Activated naive CD4-positive, alpha-beta T cell treated with anti-CD3 and anti-CD28 coated beads, Interleukin-2, amount 10 ng/mL, durations not matched to agents 7 days and 5 days (primary cell): Measurements from ENCODE around the gene ATP5F1A.
"Not testable (repeated sequence)": the region's sequence is repeated elsewhere in the genome, so short reads cannot be mapped to it uniquely, and the experiment has no call there.

Experiments
- CTCF ChIA-PET: fragments of 350-600 bp; sonication (Branson Sonifier 250); formaldehyde crosslinking; loops from one replicate; lab custom pipeline; 2021; ENCODE audit warnings: antibody characterized with exemption; lab: Charles Lee
- DNase-seq: peaks from one replicate; pipeline ENCODE4 v3.0.0-alpha.2; 2020
- H3K27ac Mint-ChIP-seq: one replicate; pipeline ENCODE4 v1.8.0; 2021; ENCODE audit warnings: mild to moderate bottlenecking, moderate library complexity, mixed read lengths
- H3K27me3 Mint-ChIP-seq: one replicate; pipeline ENCODE4 v1.8.0; 2021; ENCODE audit warnings: mild to moderate bottlenecking, mixed read lengths
- H3K36me3 Mint-ChIP-seq: one replicate; pipeline ENCODE4 v1.8.0; 2021; ENCODE audit warnings: mixed read lengths
- H3K4me1 Mint-ChIP-seq: one replicate; pipeline ENCODE4 v1.8.0; 2021; ENCODE audit warnings: mixed read lengths
- H3K4me3 Mint-ChIP-seq: one replicate; pipeline ENCODE4 v1.8.0; 2021; ENCODE audit warnings: mild to moderate bottlenecking, moderate library complexity, mixed read lengths
- H3K9me3 Mint-ChIP-seq: one replicate; pipeline ENCODE4 v1.8.0; 2021; ENCODE audit warnings: mixed read lengths

ATP5F1A gene

DNA sequence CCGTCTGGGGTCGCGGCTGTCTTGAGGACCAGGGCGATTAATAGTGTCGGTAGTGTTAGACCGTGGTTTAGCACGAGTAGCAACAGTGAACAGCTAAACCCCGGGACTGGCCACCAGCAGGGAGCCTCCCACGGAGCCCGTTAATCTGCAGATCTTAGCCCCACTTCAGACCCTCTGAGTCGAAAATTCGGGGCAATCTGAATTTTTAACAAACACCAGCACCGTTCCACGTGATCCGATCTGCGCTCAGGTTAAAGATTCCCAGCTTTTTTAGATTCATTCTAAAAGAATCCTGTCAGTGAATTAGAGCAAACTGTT, 479 bp upstream of the ATP5F1A start:
- no peak for DNase-seq
- peak overlapping the region; percentile 99 for H3K4me3 Mint-ChIP-seq
- peak overlapping the region; percentile 99 for H3K27ac Mint-ChIP-seq
- no peaks in the 10 kb centered on the region for H3K9me3 Mint-ChIP-seq
- H3K36me3 Mint-ChIP-seq: peaks cover 23% of the 10 kb centered on the region
- no peaks in the 10 kb centered on the region for H3K27me3 Mint-ChIP-seq
- peaks cover 38% of the 10 kb centered on the region for H3K4me1 Mint-ChIP-seq
- CTCF ChIA-PET: interaction anchor here (1.7 kb wide), 1 partner anchor 25 kb away, joined by 9 read pairs; no protein-coding TSS in a partner anchor

DNA sequence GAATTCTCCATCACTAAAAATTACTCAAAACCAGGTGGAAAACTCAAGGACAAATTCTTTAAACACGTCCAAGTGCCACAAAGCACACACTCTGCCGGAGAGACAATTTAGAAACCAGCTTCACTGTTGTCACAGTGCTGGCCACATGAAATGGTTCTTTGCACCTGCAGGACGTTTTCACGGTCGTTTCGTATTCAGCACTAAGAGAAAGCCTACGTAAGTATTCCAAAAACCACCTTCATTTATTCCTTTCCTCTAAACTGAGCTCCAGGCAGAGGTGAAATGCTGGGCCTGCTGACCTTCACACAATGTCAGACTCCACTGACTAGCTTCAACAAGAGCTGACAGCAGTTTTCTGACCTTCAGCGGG, 680 bp downstream of the ATP5F1A start:
- H3K9me3 Mint-ChIP-seq: no peaks in the 10 kb centered on the region
- DNase-seq: peak; percentile 44
- peak overlapping the region; percentile 99 for H3K4me3 Mint-ChIP-seq
- H3K36me3 Mint-ChIP-seq: peaks cover 29% of the 10 kb centered on the region
- H3K27ac Mint-ChIP-seq: peak overlapping the region; percentile 99
- no peaks in the 10 kb centered on the region for H3K27me3 Mint-ChIP-seq
- H3K4me1 Mint-ChIP-seq: peaks cover 34% of the 10 kb centered on the region
- CTCF ChIA-PET: interaction anchor here (1.0 to 1.7 kb wide), 3 partner anchors 24 to 561 kb away, joined by 3 to 9 read pairs (median 4); a partner anchor contains a TSS

DNA sequence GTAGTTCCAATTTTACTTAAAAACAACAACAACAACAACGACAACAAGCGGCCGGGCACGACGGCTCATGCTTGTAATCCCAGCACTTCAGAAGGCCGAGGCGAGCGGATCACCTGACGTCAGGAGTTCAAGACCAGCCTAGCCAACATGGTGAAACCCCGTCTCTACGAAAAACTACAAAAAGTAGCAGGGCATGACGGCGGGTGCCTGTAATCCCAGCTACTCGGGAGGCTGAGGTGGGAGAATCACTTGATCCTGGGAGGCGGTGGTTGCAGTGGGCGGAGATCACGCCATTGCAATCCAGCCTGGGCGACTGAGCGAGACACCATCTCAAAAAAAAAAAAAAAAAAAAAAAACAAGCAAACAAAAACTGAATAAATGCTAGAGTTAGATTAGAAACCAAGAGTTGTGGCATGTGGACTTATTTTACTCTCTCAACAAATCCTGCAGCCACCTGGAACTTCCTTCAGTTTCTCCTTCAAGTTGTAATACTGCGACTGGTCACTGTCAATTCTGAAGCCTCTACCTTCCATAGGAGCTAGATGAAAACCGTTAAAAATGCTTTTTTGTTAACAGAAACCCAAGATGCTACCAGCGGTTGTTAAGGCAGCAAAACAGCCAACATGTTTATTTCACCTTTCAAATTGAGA, 1.3 kb downstream of the ATP5F1A start:
- DNase-seq: no peak
- H3K4me3 Mint-ChIP-seq: peak overlapping the region; percentile 99
- no peaks in the 10 kb centered on the region for H3K9me3 Mint-ChIP-seq
- H3K4me1 Mint-ChIP-seq: peaks cover 35% of the 10 kb centered on the region
- CTCF ChIA-PET: interaction anchor here (1.0 to 1.7 kb wide), 3 partner anchors 23 to 561 kb away, joined by 3 to 9 read pairs (median 4); a partner anchor contains a TSS
- peaks cover 33% of the 10 kb centered on the region for H3K36me3 Mint-ChIP-seq
- H3K27me3 Mint-ChIP-seq: no peaks in the 10 kb centered on the region
- peak overlapping the region; percentile 99 for H3K27ac Mint-ChIP-seq

DNA sequence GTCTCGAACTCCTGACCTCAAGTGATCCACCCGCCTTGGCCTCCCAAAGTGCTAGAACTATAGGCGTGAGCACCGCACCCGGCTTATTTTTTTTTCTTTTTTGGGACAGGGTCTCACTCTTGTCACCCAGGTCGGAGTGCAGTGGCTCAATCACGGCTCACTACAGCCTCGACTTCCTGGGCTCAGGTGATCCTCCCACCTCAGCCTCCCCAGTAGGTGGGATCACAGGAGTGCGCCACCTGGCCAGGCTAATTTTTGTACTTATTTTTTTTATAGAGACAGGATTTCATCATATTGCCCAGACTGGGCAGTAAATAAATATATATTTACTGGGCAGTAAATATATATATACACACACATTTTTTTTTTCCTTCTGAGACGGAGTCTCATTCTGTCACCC, 2.6 kb downstream of the ATP5F1A start:
- peaks cover 44% of the 10 kb centered on the region for H3K4me1 Mint-ChIP-seq
- no peaks in the 10 kb centered on the region for H3K9me3 Mint-ChIP-seq
- CTCF ChIA-PET: interaction anchor here (1.7 kb wide), 1 partner anchor 22 kb away, joined by 4 read pairs; no protein-coding TSS in a partner anchor
- H3K4me3 Mint-ChIP-seq: no peak overlapping the region
- no peak for DNase-seq
- H3K27ac Mint-ChIP-seq: no peak overlapping the region
- H3K27me3 Mint-ChIP-seq: no peaks in the 10 kb centered on the region
- peaks cover 46% of the 10 kb centered on the region for H3K36me3 Mint-ChIP-seq

DNA sequence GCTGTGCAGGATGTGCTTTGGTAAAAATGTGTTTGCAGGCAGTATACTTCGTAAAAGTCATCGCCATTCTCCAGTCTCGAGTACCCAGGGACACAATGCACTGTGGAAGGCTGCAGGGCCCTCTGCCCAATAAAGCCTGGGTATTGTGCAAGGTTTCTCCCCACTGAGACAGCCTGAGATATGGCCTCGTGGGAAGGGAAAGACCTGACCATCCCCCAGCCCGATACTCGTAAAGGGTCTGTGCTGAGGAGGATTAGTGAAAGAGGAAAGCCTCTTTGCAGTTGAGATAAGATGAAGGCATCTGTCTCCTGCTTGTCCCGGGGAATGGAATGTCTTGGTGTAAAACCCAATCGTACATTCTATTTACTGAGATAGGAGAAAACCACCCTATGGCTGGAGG, 9.6 kb downstream of the ATP5F1A start:
- H3K27me3 Mint-ChIP-seq, DNase-seq, CTCF ChIA-PET, H3K27ac Mint-ChIP-seq, H3K9me3 Mint-ChIP-seq, H3K4me3 Mint-ChIP-seq: not testable (repeated sequence)
- peaks cover 15% of the 10 kb centered on the region for H3K4me1 Mint-ChIP-seq
- peaks cover 78% of the 10 kb centered on the region for H3K36me3 Mint-ChIP-seq

DNA sequence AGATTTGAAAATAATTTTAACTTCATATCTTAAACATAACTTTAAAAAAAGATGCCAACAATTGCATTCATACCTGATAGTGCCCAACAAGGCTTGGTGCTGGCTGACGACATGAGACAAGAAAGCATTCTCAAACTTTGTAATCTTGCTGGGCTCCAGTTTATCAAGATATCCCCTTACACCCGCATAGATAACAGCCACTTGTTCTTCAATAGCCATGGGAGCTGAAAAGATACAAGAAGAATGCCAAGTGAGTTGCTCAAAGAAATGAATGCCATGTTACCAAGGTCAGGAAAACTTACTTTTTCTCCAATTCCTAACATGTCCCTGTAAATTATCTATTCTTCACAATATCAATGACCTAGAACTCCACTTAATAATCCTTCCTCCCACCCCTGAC, 13.7 kb downstream of the ATP5F1A start:
- Mint-ChIP-seq H3K36me3 (peaks cover 68% of the 10 kb centered on the region), H3K4me3 (no peak overlapping the region), H3K4me1 (no peaks in the 10 kb centered on the region), H3K27me3 (no peaks in the 10 kb centered on the region), H3K27ac (no peak overlapping the region), H3K9me3 (no peaks in the 10 kb centered on the region)
- CTCF ChIA-PET: no interaction called here
- DNase-seq: no peak

DNA sequence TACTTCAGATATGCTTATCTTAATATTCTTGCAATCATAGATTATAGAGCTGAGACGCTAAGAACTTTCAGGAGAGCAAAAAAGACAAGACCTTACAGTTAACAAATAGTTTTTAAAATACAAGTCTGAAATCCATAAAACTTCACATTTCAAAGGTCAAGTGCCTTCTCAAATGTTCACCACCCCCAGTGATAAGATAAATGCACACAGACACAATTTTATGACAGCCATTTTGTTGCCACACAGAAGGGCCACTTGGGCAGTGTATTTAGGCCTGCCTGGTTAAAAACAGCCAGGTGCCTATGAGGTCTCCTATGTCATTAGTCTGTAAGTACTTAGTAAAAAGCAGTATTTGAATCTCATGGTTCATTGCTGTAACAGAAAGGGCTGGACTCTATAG, 17.9 kb downstream of the ATP5F1A start:
- H3K27ac Mint-ChIP-seq: no peak overlapping the region
- DNase-seq: no peak
- H3K4me3 Mint-ChIP-seq: no peak overlapping the region
- CTCF ChIA-PET: no interaction called here
- H3K27me3 Mint-ChIP-seq: no peaks in the 10 kb centered on the region
- H3K36me3 Mint-ChIP-seq: peaks cover 46% of the 10 kb centered on the region
- no peaks in the 10 kb centered on the region for H3K4me1 Mint-ChIP-seq
- H3K9me3 Mint-ChIP-seq: no peaks in the 10 kb centered on the region

DNA sequence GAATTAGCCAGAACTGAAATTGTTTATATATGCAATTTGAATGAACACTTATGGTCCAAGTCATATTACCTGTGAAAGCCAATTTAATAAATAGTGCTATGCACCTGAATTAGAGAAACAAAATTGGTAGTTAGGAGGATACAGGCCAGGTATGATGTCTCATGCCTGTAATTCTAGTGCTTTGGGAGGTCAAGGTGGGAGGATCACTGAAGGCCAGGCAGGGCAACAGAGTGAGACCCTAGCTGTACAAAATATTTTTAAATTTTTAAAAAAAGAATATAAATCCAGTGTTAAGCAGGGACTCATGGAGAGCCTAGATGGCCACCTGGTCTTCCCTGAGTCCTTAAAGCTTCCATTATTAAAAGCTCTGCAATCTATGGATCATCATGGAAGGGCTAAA, 18.8 kb downstream of the ATP5F1A start:
- CTCF ChIA-PET: no interaction called here
- DNase-seq: no peak
- H3K4me3 Mint-ChIP-seq: no peak overlapping the region
- H3K9me3 Mint-ChIP-seq: no peaks in the 10 kb centered on the region
- no peaks in the 10 kb centered on the region for H3K4me1 Mint-ChIP-seq
- no peak overlapping the region for H3K27ac Mint-ChIP-seq
- H3K36me3 Mint-ChIP-seq: peaks cover 42% of the 10 kb centered on the region
- H3K27me3 Mint-ChIP-seq: no peaks in the 10 kb centered on the region

DNA sequence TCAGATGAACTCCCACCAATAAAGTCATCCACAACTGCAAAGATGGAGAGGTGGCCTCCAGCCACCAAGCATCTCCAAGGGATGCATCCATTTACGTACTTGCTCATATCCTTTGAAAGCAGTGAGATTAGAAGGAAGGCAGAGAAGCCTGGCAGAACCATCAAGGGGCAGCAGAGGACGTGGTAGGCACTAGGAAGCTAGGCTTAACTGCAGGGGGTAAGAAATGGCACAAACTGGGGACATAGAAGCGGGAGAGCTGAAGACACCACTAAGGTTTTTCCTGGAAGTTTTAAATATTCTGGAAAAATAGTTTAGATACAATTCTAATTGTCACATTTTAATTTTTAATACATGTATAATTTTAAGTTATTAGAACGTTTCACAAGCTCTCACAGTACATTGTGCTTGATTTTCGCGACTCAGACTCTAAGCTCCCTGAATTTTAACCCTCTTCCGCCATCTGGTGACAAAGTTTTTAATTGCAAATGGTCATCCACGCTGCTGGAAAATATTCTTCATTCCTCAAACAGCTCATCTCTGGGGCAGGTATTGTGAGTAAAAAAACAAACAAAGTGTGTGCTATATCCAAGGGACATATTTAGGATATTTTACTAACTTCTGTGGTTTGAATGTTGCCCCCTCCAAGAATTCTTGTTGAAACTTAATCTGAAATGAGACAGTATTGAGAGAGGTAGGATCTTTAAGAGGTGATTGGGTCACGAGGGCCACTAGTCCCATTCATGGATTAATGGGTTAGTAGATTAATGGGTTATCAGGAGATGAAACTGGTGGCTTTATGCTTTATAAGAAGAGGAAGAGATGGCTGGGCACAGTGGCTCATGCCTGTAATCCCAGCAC, 24.4 kb downstream of the ATP5F1A start:
- CTCF ChIA-PET: interaction anchor here (0.6 to 4.1 kb wide), 46 partner anchors 9 to 585 kb away, joined by 3 to 47 read pairs (median 5); partner anchors contain the start of genes ATP5F1A and SLC14A1
- Mint-ChIP-seq H3K27ac (no peak overlapping the region), H3K27me3 (peaks cover 12% of the 10 kb centered on the region), H3K4me1 (peaks cover 26% of the 10 kb centered on the region), H3K4me3 (no peak overlapping the region), H3K9me3 (no peaks in the 10 kb centered on the region), H3K36me3 (peaks cover 6% of the 10 kb centered on the region)
- peak; percentile 64 for DNase-seq

DNA sequence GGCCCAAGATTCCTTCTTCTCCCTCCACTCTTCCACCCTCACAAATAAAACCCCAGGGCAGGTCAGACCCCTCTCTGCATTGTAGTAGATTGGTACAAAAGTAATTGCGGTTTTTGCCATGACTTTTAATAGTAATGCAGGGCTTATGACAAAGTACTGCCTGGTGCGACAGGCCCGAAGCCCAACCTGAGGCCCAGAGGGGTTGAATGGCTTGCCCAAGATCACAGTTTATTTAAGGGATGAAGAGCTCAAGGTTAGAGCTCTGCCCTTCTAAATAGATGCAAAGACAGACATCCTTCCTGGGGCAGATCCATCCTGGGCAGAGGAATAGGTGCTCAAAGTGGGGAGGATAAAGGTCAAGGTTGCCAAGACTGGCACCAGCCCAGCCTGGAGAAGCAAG, 25.1 kb downstream of the ATP5F1A start:
- Mint-ChIP-seq H3K4me3 (peak overlapping the region; percentile 80), H3K27ac (no peak overlapping the region), H3K9me3 (no peaks in the 10 kb centered on the region), H3K27me3 (peaks cover 12% of the 10 kb centered on the region), H3K4me1 (peaks cover 26% of the 10 kb centered on the region), H3K36me3 (peaks cover 5% of the 10 kb centered on the region)
- CTCF ChIA-PET: interaction anchor here (0.9 to 4.1 kb wide), 33 partner anchors 12 to 585 kb away, joined by 3 to 47 read pairs (median 5); partner anchors contain the start of genes ATP5F1A and SLC14A1
- no peak for DNase-seq

DNA sequence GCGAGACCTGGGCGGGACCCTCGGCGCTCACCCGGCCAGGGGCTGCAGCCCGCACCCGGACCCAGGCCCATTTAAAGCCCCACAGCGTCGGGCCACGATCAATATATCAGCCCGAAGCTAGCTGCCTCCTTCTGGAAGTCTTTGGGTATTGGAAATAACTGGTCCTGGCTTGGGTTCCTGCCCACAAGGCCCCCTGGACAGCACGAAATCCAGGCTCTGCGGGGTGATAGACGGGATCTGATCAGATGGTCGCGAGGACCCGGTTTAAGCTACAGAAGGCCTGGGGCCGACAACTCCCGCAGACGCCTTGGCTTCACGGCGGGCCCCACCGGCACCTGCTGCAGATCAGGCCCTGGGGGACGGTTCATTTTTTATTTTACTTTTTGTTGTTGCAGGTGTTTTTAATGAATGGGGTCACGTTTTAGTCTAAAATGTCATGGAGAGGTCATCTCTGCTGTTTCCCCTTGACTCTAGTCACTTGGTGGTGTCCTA, 25.7 kb downstream of the ATP5F1A start:
- Mint-ChIP-seq H3K27ac (peak overlapping the region; percentile 35), H3K36me3 (peaks cover 2% of the 10 kb centered on the region), H3K4me3 (peak overlapping the region; percentile 80), H3K27me3 (peaks cover 12% of the 10 kb centered on the region), H3K9me3 (no peaks in the 10 kb centered on the region), H3K4me1 (peaks cover 27% of the 10 kb centered on the region)
- CTCF ChIA-PET: interaction anchor here (1.0 to 4.1 kb wide), 19 partner anchors 17 to 586 kb away, joined by 3 to 47 read pairs (median 9); partner anchors contain the start of genes ATP5F1A and SLC14A1
- no peak for DNase-seq

DNA sequence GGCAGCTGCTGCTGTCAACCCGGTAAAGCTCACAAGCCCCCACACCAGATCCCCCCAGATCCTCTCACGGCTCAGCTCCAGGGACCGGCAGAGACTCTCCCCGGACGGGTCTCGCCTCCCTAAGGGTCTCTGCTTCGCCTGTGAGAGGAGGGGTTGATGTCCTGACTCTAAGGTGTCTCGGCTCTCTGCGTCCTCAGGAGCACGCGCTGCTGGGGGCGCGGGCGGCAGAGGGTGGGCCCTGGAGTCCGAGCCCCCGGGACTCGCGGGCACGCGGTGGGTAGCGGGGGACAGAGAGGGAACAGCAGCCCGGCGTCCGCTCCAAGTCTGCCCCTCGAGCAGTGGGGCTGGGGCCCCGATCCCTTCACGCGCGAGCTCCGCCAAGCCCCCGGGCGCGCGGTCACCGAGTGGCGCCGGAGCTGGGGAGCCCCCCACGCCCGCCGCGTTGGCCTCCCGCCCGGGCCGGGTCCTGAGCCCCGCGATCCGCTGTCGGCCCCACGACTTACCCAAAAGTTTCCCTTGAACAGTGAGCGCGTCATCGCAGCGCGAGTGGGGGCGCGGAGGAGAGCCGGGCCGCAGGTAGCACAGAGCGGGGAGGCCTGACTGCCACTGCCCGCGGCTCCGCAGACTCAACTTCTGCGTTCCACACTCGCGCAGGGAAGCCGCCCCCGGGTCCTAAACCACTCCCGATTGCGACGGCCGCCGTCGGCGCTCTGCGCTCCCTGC, 26.3 kb downstream of the ATP5F1A start, which contains the start of gene PSTPIP2:
Gene PSTPIP2 (minus strand): TSS at position 608 of the 723 bp plus-strand sequence. CDS start 72 bp downstream, at position 536.
- H3K4me3 Mint-ChIP-seq: peak within 1 kb of the TSS; percentile 80
- peak within 1 kb of the TSS; percentile 75 for H3K27ac Mint-ChIP-seq
- H3K27me3 Mint-ChIP-seq: peaks cover 12% of the 10 kb centered on the region
- no peaks in the 10 kb centered on the region for H3K9me3 Mint-ChIP-seq
- H3K4me1 Mint-ChIP-seq: peaks cover 27% of the 10 kb centered on the region
- DNase-seq: peak; percentile 79
- CTCF ChIA-PET: interaction anchor here (1.0 to 4.1 kb wide), 6 partner anchors 56 to 422 kb away, joined by 3 to 47 read pairs (median 8); no protein-coding TSS in a partner anchor
- peaks cover 2% of the 10 kb centered on the region for H3K36me3 Mint-ChIP-seq

DNA sequence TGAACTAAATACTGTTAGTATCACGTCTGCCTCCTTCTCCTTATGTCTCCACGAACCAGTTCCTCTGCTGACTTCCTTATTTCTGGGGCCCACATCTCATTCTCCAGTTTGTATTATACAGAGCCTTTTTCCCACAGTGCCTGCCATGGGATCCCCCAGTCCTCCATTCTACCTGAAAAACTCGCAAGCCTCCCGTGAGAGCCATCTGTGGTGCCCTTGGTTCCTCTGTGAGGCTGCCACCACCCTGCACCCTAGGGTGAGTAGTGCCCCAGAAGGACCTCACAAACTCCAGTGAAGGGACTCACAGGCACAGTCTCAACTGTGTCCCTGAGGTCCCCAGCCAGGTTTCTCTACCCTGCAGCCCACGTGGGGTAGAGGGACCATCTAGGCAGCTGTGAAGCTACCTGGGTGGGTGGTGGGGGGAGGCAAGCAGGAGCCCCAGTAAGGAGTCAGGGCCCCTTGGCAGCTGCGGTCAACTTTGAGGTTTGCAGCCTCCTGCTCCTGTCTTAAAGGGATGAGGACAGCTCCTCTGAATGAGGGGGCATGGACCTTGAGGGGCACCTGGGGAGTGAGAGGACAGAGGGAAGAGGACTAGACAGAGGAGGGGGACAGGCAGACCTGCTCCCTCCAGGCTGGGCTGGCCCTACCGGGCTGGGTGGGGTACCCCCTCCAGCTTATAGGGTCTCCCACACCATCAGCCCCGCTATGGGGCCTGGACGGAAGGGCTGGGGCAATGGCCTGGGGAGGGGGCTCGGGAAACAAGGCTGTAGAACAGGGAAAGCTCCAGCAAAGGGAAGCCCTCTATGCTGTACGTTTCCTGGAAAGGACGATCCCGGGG, 27.1 kb downstream of the ATP5F1A start:
- CTCF ChIA-PET: interaction anchor here (1.0 to 4.1 kb wide), 3 partner anchors 97 to 421 kb away, joined by 3 to 47 read pairs (median 36); no protein-coding TSS in a partner anchor
- Mint-ChIP-seq H3K27me3 (peaks cover 12% of the 10 kb centered on the region), H3K4me1 (peaks cover 27% of the 10 kb centered on the region), H3K9me3 (no peaks in the 10 kb centered on the region), H3K36me3 (no peaks in the 10 kb centered on the region), H3K27ac (peak overlapping the region; percentile 42), H3K4me3 (peak overlapping the region; percentile 75)
- peak; percentile 28 for DNase-seq
